Thyroid gland (tissue), 4 donors: ENCODE measurements around the gene SLC25A6. TPM values are rescaled to one million over a fixed set of nuclear protein-coding genes. Genes with fewer than 3 reads are reported as not detected.
"Not testable (repeated sequence)": the region's sequence is repeated elsewhere in the genome, so short reads cannot be mapped to it uniquely, and the experiment has no call there.

Source experiments
- DNase-seq, 2 donors: peaks; one replicate each; pipeline ENCODE4 v3.0.0-alpha.2; 2019
- H3K27ac ChIP-seq, 3 donors: fragments of 200-600 bp; sonication (generic); 1 replicate in 2 of 3; 2 replicates in 1 of 3; pipeline ENCODE4 v1.5.1; 2016 to 2019; ENCODE audit warnings: mild to moderate bottlenecking in 1 of 3, moderate library complexity in 1 of 3
- H3K27me3 ChIP-seq: fragments of 200-600 bp; sonication (generic); one replicate; pipeline ENCODE4 v1.5.1; 2019
- H3K36me3 ChIP-seq, 2 donors: fragments of 200-600 bp; sonication (generic); one replicate each; pipeline ENCODE4 v1.5.1; 2016 to 2019
- H3K4me1 ChIP-seq, 2 donors: fragments of 200-600 bp; sonication (generic); one replicate each; pipeline ENCODE4 v1.5.1; 2017 to 2019
- H3K4me3 ChIP-seq, 3 donors: fragments of 200-600 bp; sonication (generic); replicated peaks in 1 of 3; 1 replicate in 2 of 3; 2 replicates in 1 of 3; pipeline ENCODE4 v1.5.1; 2016; ENCODE audit warnings: mild to moderate bottlenecking in 1 of 3
- H3K9me3 ChIP-seq: fragments of 200-600 bp; sonication (generic); one replicate; pipeline ENCODE4 v1.5.1; 2017
- POLR2A ChIP-seq, 2 donors: fragments of 450-650 bp; IDR thresholded peaks; one replicate each; pipeline ENCODE4 v1.6.1; 2017; ENCODE audit warnings: antibody characterized with exemption in 2 of 2, mild to moderate bottlenecking in 2 of 2, moderate library complexity in 1 of 2
- WGBS, 2 donors: methylation state at CpG; one replicate each; pipeline ENCODE4 v1.1.5; 2017; 5-methylcytosine and 5-hydroxymethylcytosine counted together
- intact Hi-C: fragments of 100-400 bp; cut with DNase I; formaldehyde crosslinking; loops from one replicate; pipeline ENCODE4 v1.15.1; 2023
- total RNA-seq, 4 donors: library from RNA; depleted of rRNA; stranded (reverse); fragments of >200 nt; gene quantifications; one replicate each; pipeline ENCODE4 v1.2.3, GENCODE V29; 2016
- TF ChIP-seq, protein P1 (sequence below), 6 experiments: fragments of 200-600 bp in 3 of 6; fragments of 450-650 bp in 3 of 6; sonication (generic) in 3 of 6; IDR thresholded peaks; one replicate each; pipeline ENCODE4 v1.5.1; 2016 to 2019; ENCODE audit warnings: antibody characterized with exemption in 6 of 6, mild to moderate bottlenecking in 2 of 6, inconsistent platforms in 1 of 6, moderate library complexity in 1 of 6

SLC25A6 gene
- total RNA-seq, 4 donors from 2014 or later, result 219 to 397 (median 320) TPM

DNA sequence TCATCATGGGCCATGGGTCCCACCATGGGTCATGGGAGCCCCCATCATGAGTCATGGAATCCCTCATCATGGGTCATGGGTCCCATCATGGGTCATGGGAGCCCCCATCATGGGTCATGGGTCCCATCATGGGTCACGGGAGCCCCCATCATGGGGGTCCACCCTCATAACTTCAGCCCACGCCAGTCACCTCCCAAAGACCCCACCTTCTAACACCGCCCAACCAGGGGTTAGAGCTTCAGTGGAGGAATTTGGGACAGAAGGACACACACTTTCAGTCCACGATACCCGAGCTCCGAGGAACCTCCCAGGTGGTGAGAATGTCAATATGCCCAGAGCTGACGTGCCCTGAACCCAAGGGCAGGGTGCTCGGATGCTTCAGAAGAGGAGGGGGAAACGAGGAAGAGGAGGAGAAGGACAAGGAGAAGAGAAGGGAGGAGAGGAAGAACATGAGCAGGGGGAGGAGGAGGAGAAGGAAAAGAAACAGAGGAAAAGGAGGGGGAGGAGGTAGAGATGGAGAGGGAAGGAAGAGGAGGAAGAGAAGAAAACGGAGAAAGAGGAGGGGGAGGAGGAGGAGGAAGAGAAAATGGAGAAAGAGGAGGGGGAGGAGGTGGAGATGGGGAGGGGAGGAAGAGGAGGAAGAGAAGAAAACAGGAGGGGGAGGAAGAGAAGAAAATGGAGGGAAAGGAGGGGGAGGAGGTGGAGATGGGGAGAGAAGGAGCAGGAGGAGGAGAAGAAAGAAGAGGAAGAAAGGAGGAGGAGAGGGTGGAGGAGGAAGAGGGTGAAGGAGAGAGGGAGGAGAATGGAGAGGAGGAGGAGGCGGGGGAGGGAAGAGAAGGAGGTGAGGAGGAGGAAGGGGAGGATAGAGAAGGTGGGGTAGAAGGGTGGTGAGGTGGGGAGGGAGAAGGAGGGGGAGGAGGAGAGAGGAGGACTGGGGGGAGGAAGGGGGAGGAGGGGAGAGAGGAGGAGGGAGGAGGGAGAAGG is 37.6 kb downstream of the SLC25A6 start:
- H3K9me3 ChIP-seq, result no peaks in the 10 kb centered on the region
- no peak for DNase-seq
- no peak overlapping the region for H3K27ac ChIP-seq
- peaks cover 0 to 7% of the 10 kb centered on the region in 2 donors for H3K36me3 ChIP-seq
- H3K4me3 ChIP-seq, result no peak overlapping the region
- WGBS, 2 donors, result 88 to 89% methylated on average over 10 to 11 of the region's 11 CpGs
- no peak for TF ChIP-seq POLR2A (IDR thresholded peaks at IDR 0.05)
- TF ChIP-seq, protein P1, sequence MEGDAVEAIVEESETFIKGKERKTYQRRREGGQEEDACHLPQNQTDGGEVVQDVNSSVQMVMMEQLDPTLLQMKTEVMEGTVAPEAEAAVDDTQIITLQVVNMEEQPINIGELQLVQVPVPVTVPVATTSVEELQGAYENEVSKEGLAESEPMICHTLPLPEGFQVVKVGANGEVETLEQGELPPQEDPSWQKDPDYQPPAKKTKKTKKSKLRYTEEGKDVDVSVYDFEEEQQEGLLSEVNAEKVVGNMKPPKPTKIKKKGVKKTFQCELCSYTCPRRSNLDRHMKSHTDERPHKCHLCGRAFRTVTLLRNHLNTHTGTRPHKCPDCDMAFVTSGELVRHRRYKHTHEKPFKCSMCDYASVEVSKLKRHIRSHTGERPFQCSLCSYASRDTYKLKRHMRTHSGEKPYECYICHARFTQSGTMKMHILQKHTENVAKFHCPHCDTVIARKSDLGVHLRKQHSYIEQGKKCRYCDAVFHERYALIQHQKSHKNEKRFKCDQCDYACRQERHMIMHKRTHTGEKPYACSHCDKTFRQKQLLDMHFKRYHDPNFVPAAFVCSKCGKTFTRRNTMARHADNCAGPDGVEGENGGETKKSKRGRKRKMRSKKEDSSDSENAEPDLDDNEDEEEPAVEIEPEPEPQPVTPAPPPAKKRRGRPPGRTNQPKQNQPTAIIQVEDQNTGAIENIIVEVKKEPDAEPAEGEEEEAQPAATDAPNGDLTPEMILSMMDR (IDR thresholded peaks at IDR 0.05), result no peak
- no peaks in the 10 kb centered on the region for H3K4me1 ChIP-seq
- H3K27me3 ChIP-seq, result no peaks in the 10 kb centered on the region
- intact Hi-C loops, result no loop called here

DNA sequence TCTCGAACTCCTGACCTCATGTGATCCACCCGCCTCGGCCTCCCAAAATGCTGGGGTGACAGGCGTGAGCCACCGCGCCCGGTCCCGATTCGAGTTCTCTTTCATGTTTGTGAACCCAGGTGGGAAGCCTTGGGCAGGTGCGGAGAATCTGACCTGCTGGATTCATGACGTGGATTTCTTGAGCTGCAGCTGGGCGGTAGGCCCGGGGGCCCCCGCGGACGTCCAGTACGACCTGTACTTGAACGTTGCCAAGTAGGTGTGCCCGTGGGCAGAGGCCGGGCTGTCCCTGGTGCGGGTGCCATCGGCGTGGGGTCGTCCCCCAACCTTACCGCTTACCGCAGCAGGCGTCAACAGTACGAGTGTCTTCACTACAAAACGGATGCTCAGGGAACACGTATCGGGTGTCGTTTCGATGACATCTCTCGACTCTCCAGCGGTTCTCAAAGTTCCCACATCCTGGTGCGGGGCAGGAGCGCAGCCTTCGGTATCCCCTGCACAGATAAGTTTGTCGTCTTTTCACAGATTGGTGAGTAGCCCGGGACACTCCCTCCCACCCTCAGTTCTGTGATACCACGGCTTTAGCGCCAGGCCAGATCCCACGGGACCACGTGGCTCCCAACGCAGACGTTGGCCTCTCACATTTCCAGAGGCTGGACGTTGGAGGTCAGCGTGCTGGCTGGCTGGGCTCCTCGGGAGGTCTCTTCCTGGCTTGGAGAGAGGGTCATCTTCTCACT is 39.8 kb downstream of the SLC25A6 start:
- DNase-seq, result no peak
- Histone ChIP-seq H3K36me3 (no peaks in the 10 kb centered on the region), H3K4me3 (no peak overlapping the region), H3K27me3 (no peaks in the 10 kb centered on the region), H3K4me1 (no peaks in the 10 kb centered on the region), H3K27ac (no peak overlapping the region), H3K9me3 (no peaks in the 10 kb centered on the region)
- 93% methylated on average over 28 to 49 of the region's 49 CpGs for WGBS, 2 donors
- intact Hi-C loops, result no loop called here
- TF ChIP-seq, protein P1 (IDR thresholded peaks at IDR 0.05), result no peak
- TF ChIP-seq POLR2A (IDR thresholded peaks at IDR 0.05), result no peak

DNA sequence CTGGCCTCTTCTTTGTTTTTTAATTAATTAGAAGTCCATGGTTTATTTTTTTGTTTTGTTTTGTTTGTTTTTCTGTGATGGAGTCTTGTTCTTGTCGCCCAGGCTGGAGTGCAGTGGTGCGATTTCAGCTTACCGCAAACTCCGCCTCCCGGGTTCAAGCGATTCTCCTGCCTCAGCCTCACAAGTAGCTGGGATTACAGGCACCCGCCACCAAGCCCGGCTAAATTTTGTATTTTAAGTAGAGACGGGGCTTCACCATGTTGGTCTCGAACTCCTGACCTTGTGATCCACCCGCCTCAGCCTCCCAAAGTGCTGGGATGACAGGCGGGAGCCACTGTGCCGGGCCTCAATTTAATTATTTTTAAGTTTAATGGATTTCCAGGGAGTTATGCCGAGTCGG is 42.3 kb downstream of the SLC25A6 start:
- H3K36me3 ChIP-seq, H3K27ac ChIP-seq, DNase-seq: not testable (repeated sequence)

DNA sequence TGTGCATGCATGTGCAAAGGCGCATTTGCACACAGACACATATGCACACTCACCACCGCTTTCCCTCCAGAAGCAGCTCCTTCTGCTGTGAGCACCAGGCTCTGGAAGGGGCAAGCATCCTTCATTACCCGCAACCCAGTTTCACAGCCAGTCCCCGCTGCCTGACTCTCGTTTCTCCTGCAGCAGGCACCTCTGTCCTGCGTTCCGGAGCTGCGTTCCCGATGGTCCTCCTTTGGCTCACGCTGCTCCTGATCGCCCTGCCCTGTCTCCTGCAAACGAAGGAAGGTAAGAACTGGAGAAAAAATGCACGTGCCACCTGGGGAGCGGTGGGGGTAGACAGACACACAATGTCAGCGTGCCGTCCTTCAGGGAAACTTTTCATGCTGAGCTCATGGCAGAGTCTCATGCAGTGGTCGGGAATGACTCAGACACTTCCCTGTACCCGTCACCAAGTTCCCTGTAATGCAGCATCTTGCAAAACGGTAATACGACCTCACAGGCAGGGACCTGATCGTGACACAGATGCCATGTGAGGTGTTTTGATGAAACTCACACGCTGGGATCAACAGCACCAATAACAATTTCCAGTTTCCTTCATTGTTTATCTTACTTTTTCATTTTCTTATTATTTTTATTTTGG is 50.2 kb downstream of the SLC25A6 start:
- no peaks in the 10 kb centered on the region for H3K36me3 ChIP-seq
- intact Hi-C loops, result no loop called here
- H3K9me3 ChIP-seq, result no peaks in the 10 kb centered on the region
- H3K27me3 ChIP-seq, result no peaks in the 10 kb centered on the region
- no peak for DNase-seq
- 82 to 84% methylated on average over 22 of the region's 22 CpGs for whole genome bisulfite sequencing, 2 donors
- no peak overlapping the region for H3K27ac ChIP-seq
- H3K4me1 ChIP-seq, result no peaks in the 10 kb centered on the region
- TF ChIP-seq, protein P1 (IDR thresholded peaks at IDR 0.05), result no peak
- no peak for TF ChIP-seq POLR2A (IDR thresholded peaks at IDR 0.05)
- H3K4me3 ChIP-seq, result no peak overlapping the region

More for the DNA sequence above, 42.3 kb downstream of the SLC25A6 start:
- H3K27me3 ChIP-seq, H3K4me3 ChIP-seq, intact Hi-C loops, H3K9me3 ChIP-seq, H3K4me1 ChIP-seq: not testable (repeated sequence)
- WGBS, 2 donors, result 96 to 97% methylated on average over 15 of the region's 15 CpGs

DNA sequence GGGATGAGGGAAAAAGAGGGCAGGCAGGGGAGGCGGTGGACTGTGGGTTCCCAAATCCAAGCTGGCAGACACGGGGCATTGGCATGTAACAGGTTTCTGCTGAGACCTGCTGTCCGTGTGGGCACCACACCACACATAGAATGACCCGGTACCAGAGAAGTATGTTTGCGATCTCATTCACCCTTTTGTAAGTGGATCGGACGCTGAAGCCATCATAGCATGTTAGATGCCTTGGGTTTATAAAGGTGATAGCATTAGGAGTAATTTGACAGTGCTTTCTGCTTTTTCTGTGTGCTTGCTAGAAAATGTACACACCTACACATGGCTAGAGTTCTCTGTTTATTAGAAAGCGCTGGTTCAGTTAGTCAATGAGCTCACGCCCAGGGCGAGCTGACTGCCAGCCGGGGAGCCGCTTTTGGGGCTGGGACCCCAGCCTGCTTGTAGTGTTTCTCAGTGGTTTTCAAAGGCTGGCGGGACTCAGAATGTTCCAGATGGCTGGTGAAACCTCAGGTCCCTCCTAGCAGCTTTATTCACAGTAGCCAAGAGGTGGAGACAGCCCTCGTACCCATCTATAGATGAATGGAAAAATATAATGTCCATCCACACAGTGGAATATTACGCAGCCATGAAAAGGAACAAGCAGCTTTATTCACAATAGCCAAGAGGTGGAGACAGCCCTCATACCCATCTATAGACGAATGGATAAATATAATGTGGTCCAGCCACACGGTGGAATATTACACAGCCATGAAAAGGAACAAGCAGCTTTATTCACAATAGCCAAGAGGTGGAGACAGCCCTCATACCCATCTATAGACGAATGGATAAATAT is 54.7 kb downstream of the SLC25A6 start:
- no peaks in the 10 kb centered on the region for H3K27me3 ChIP-seq
- H3K9me3 ChIP-seq, result no peaks in the 10 kb centered on the region
- no peak for TF ChIP-seq POLR2A (IDR thresholded peaks at IDR 0.05)
- TF ChIP-seq, protein P1 (IDR thresholded peaks at IDR 0.05), result no peak
- no peaks in the 10 kb centered on the region for H3K4me1 ChIP-seq
- intact Hi-C loops, result no loop called here
- H3K4me3 ChIP-seq, result peak overlapping the region in 1 of 3 donors; percentile 12
- no peak for DNase-seq
- WGBS, 2 donors, result 66 to 74% methylated on average over 15 to 18 of the region's 18 CpGs
- H3K27ac ChIP-seq, result peak overlapping the region in 2 of 3 donors; percentile 23 to 41
- H3K36me3 ChIP-seq, result no peaks in the 10 kb centered on the region
